GDM1 (cell line): ENCODE results near the gene RNF212.

Source experiments
- DNase-seq: peaks from one replicate; lab custom pipeline; 2025; lab: John Stamatoyannopoulos, UW

RNF212 gene

GRCh38 chr4:1090465-1091440 is 22.6 kb downstream of the RNF212 start:
- DNase-seq, result no peak

- DNase-seq, result no peak
Observed at GRCh38 chr4:1090036-1090435, 23.3 kb downstream of the RNF212 start.

- no peak for DNase-seq
Observed at GRCh38 chr4:1087371-1087770, 26.0 kb downstream of the RNF212 start.

DNA sequence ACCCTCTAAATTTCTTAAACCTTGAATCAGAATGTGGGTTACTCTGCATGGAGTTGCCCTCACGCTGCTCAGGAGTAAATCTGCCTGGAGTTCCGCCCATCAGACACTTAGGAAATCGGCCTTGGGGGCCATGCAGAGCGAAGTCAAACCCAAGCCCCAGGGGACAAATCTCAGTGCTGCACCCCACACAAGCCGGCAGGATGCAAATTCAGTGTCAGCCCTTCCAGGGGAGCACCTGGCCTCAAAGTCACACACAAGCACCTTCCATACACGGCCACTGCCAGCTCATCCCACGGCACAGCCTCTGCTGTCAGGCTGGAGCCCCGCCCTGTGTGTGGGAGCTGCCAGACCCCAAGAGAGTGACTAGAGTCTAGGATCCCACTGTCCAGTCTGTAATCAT is 27.4 kb downstream of the RNF212 start:
- DNase-seq, result no peak

- DNase-seq, result no peak
Observed at GRCh38 chr4:1085404-1085799, 28.0 kb downstream of the RNF212 start.

GRCh38 chr4:1084796-1085403 is 28.5 kb downstream of the RNF212 start:
- no peak for DNase-seq

DNA sequence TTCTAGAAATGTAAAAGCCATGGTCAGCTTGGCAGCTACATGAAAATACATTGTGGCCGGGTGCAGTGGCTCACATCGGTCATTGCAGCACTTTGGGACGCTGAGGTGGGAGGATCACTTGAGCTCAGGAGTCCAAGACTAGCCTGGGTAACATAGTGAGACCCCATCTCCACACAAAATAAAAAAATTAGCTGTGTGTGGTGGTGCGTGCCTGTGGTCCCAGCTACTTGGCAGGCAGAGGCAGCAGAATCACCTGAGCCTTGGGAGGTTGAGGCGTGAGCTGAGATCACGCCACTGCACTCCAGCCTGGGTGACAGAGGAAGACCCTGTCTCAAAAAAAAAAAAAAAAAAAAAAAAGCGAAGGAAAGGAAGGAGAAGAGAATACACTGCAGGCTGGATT is 29.0 kb downstream of the RNF212 start:
- DNase-seq, result no peak

DNA sequence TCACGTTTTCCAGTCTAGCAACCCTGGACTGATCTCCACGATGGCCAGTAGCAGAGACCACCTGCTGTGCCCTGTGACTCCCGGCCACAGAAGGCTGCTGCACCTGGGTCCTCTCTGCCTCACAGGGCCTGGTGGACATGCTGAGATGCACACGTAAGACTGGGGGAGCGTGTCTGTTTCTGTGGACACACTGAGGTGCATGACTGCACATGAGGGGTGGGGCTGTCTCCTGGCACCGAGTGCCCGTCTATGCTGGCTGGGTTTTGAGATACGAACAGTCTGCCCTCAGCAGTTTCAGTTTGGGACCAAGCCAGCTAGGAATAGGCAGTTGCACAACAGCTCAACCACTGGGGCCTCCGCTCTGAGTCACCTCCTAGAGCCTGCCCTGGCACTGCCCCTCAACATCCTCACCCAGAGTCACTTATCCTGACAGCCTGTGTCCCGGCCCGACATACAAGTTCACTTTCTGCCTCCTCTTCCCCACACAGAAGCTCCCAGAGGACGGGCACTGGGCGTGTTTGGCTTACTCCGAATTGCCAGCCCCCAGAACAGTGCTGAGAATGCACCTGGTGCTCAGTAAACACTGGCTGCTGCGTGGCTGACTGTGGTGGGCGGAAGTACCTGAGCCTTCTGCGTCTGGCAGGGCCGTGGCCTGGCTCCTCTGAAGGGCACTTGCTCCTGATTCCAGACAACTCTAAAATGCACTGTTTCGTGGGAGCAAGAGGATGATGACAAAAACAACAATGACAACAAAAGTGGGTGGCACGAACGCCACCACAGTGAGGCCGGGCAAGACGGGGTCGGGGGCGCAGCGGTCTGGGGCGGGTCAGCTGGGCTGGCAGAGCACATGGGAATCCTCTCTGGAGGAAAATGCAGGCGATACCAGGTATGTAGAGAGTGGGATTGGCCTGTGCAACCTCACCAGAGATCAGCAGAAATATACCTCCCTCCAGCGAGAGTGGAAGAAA is 30.9 kb downstream of the RNF212 start:
- no peak for DNase-seq

- DNase-seq, result no peak
Observed at GRCh38 chr4:1081689-1082040, 31.7 kb downstream of the RNF212 start.

- no peak for DNase-seq
Observed at GRCh38 chr4:1080961-1081688, 32.2 kb downstream of the RNF212 start.

GRCh38 chr4:1080432-1080831 is 32.9 kb downstream of the RNF212 start:
- no peak for DNase-seq

DNA sequence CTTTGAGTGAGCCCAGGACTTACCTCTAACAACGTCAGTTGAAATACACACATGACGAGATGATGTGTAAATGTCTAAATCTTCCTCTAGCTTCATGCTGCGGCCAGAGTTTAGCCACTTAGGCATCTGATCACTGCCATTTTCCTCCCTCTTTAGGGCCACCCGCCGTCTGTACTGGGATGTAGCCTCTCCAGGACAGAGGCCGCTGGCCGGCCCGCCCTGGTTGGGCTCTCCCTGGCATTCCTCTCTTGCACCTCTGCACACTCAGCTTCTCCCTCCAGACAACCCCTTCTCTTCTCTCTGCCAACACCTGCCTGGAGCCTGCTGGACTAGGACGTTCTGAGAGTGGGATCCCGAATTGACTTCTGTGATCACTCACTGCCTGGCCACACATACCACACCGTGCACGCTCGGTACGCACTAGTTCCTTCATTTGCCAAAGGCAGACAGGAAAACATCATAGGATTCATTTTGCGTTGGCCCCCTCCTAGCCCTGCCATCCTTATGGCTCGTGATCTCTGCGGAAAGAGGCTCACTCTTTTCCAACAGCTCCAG is 33.6 kb downstream of the RNF212 start:
- DNase-seq, result no peak

DNA sequence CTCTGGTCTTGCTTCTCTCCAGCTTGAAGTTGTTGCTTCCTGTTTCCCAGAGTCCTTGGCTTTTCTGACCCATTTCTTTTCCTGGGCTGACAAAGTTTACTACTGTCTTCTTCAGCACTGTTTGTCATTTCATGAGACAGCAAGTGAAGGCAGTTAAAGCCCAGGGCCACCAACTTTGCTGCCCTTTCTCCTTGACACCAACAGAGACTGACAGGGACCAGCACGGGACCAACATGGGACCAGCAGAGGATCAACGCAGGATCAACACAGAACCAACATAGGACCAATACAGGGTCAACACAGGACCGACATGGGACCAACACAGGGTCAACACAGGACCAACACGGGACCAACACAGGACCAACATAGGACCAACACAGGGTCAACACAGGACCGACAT is 34.9 kb downstream of the RNF212 start:
- no peak for DNase-seq

GRCh38 chr4:1077711-1078477 is 35.5 kb downstream of the RNF212 start:
- DNase-seq, result no peak

DNA sequence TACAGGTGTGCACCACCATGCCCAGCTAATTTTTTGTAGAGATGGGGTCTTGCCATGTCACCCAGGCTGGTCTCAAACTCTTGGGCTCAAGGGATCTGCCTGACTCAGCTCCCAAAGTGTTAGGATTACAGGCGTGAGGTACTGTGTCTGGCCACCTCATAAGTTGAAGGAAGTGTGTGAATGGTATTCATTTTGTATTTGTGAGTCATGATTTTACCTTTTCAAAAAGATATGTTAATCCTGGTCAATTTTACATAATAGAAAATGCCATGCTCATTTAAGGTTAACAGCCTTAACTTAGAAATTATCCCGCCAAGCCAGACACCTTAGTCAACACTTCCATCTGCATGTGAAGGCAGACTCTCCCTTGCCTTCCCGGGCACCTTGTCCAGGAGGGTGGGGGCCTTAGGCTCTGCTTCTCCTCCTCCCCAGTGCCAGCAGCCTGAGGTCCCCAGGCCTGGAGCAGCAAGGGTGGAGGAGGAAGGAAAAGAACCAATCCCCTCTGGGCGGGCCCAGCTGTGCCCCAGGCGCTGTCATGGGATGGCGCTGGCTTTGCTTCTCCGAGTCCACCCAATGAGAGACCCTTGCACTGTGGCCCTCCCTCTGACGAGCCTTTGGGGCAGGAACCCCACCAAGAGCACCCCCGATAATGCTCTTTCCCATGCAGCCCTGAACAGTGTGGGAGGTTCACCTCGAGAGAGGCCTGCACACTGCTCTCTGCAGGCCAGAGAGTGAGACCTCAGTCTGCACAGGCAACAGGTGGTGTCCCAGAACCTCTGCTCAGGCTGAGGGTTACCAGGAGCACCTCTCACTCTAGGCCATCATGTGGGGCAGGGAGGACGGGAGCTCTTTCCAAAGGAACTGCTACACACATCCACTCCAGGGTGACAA is 37.3 kb downstream of the RNF212 start:
- no peak for DNase-seq

GRCh38 chr4:1075225-1075624 is 38.1 kb downstream of the RNF212 start:
- DNase-seq, result no peak

GRCh38 chr4:1074077-1074476 is 39.3 kb downstream of the RNF212 start:
- no peak for DNase-seq

DNA sequence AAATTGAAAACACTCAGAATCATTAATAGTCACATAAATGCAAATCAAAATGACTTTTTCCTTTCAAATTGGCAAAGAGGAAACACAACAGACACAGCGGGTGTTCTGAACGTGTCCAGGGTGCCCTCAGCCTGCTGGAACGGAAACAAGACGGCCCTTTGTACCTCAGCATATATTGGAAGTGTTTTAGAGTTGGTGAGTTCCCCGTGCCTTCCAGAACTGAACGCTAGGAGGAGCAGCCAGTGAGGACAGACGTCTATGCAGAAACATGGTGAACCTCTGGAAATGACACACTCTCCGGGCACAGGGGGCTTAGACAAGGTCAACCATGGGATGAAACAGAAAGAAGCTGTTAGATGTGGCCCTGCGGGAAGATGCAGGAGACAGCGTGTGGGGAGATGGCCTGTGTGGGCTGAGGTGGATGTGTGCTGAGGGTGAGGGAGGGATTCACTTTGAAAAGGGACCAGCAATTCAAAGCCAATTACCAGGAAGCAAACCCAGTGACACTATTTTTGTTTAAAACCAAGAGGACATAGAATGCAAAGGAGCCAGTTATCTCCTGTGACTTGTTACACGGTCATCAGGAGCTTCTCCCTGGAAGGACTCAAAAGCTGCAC is 40.4 kb downstream of the RNF212 start:
- DNase-seq, result peak; percentile 23

DNA sequence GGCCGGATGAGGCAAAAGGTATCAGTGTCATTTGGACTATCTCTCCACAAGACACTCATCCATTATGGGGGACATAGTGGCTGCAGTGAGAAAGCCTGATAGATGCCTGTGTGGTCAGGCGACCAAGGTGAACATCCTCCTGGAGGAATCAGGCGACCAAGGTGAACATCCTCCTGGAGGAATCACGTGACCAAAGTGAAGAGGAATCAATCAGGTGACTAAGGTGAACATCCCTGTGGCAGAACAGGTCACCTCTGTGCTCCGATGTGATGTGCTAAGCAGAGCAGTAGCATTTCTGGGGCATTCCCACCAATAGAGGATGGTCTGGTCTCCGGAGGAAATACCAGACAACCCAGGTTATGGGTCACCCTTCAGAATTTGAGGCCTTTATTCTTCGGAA is 44.0 kb downstream of the RNF212 start:
- no peak for DNase-seq
